ENCODE results near the gene GUCA2A. TPM values are rescaled to one million over a fixed set of nuclear protein-coding genes. Genes with fewer than 3 reads are reported as not detected.

GUCA2A gene
- total RNA-seq, 1 donor from 2014 or later, result not detected

DNA sequence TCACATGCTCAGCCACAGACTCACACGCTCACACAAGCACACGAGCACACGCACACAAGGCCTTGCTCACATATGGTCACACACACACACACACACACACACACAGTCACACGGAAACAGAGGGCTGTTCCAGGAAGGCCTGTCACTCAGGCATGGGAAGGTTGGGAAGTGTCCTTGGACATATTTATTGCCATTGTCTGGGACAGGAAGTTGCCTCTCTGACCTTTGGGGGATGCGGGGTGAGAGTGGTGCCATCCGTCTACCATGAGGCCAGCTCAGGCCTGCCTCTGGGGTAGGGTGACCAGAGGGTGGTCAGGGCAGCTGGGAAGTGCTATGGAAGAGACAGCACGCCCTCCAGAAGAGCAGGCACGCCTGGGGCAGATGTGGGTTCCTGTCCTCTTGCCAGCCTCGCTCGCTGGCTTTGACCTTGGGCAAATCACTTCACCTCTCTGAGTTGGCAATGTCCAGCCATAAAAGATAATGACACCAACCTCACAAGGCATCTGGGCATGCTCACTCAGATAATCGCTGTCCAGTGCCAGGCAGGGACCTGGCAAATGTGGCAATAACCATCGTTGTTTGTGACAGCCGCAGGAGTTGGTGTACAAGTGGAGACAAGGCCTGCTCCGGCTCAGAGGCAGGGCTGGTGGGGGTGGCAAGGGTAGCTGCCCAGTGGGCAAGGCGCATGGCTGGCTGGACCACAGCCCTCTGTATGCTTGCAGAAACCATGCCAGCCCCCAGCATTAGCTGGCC lies 8.0 kb upstream of the GUCA2A start:
- TF ChIP-seq POLR2A (IDR thresholded peaks at IDR 0.05), result no peak
- TF ChIP-seq, protein P1, sequence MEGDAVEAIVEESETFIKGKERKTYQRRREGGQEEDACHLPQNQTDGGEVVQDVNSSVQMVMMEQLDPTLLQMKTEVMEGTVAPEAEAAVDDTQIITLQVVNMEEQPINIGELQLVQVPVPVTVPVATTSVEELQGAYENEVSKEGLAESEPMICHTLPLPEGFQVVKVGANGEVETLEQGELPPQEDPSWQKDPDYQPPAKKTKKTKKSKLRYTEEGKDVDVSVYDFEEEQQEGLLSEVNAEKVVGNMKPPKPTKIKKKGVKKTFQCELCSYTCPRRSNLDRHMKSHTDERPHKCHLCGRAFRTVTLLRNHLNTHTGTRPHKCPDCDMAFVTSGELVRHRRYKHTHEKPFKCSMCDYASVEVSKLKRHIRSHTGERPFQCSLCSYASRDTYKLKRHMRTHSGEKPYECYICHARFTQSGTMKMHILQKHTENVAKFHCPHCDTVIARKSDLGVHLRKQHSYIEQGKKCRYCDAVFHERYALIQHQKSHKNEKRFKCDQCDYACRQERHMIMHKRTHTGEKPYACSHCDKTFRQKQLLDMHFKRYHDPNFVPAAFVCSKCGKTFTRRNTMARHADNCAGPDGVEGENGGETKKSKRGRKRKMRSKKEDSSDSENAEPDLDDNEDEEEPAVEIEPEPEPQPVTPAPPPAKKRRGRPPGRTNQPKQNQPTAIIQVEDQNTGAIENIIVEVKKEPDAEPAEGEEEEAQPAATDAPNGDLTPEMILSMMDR (IDR thresholded peaks at IDR 0.05), result no peak
- no peak for TF ChIP-seq POLR2AphosphoS5 (IDR thresholded peaks at IDR 0.05; ENCODE audit: insufficient read depth in 1 of 2, low read depth in 1 of 2)
- intact Hi-C loops (cut with DNase I), result loop anchor here (10.0 kb wide), 1 partner anchor 598 kb away; no protein-coding TSS in a partner anchor
- Histone ChIP-seq H3K4me3 (no peak overlapping the region), H3K9me3 (no peaks in the 10 kb centered on the region), H3K4me1 (peaks cover 56% of the 10 kb centered on the region), H3K27me3 (no peaks in the 10 kb centered on the region), H3K27ac (peak overlapping the region; percentile 14), H3K36me3 (no peaks in the 10 kb centered on the region)
- no peak for DNase-seq (ENCODE audit: extremely low spot score in 2 of 2)

DNA sequence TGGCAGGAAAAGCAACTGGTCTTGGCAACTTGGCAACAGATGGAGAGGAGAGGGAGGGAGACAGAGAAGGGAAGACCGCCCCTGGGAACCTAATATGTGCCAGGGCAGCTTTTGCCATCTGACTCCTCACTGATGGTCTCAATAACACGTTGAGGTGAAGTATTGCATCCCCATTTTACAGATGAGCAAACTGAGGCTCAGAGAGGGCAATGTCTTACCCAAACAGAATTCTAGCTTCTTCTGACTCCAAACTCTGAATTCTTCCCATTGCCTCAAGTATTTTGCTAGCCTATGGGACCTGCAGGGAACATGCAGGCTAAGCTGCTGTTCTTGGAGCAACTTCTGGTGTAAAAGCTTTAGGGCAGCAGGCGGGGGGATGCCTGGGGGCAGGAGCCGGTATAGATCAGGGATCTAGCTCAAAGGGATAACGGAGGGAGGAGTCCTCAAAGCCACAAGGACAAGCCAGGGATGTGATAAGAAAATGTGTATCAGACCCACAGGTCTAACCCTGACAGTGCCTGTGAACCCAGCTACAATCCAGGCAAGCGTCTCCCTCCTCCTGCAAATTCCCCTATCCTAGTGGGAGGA lies 7.2 kb upstream of the GUCA2A start:
- TF ChIP-seq POLR2AphosphoS5 (IDR thresholded peaks at IDR 0.05; ENCODE audit: insufficient read depth in 1 of 2, low read depth in 1 of 2), result no peak
- no peak for TF ChIP-seq POLR2A (IDR thresholded peaks at IDR 0.05)
- TF ChIP-seq, protein P1 (IDR thresholded peaks at IDR 0.05), result no peak
- intact Hi-C loops (cut with DNase I), result loop anchor here (10.0 kb wide), 1 partner anchor 597 kb away; no protein-coding TSS in a partner anchor
- H3K4me3 ChIP-seq, result no peak overlapping the region
- H3K9me3 ChIP-seq, result no peaks in the 10 kb centered on the region
- no peaks in the 10 kb centered on the region for H3K36me3 ChIP-seq
- no peak for DNase-seq (ENCODE audit: extremely low spot score in 2 of 2)
- no peaks in the 10 kb centered on the region for H3K27me3 ChIP-seq
- peaks cover 48% of the 10 kb centered on the region for H3K4me1 ChIP-seq
- no peak overlapping the region for H3K27ac ChIP-seq

DNA sequence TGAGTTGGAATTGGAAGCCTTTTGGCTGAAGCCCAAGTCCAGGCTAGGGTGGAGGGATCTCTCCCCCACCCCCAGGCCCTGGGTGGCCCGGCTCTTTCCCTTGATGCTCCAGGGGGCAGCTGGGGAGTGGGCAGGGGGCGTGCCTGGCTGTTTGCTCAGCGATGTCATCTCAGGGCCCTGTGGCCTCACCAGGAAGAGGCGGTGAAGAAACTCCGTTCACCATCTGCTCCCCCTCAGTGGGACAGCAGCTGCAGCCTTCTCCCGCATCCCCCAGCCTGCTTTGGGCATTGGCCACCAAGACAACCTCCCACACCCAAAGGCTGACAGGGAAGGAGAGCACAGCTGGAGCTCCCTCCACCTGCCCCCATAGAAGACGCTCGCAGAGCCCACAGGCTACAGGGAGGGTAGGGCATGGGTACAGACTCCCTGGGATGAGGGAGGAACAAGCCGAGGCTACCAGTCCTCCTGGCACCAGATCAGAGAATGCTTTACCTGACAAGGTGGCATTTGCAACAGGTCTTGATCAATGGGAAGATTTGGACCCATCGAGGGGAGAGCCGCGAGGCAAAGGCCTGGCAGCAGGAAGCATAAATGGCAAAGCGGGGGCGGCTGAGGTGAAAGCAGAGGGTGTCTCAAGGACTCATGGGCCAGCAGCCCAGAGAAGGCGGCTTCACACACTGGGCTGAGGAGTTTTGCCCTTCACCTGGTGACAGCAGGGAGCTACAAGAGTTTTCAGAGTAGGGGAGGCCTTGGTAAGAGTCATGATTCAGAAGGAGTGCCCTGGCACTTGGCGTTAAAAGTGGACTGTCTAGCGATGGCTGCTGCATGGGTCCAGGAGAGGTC lies 6.5 kb upstream of the GUCA2A start:
- H3K27ac ChIP-seq, result no peak overlapping the region
- no peak for DNase-seq (ENCODE audit: extremely low spot score in 2 of 2)
- intact Hi-C loops (cut with DNase I), result loop anchor here (10.0 kb wide), 1 partner anchor 596 kb away; no protein-coding TSS in a partner anchor
- TF ChIP-seq, protein P1 (IDR thresholded peaks at IDR 0.05), result no peak
- TF ChIP-seq POLR2A (IDR thresholded peaks at IDR 0.05), result no peak
- no peak for TF ChIP-seq POLR2AphosphoS5 (IDR thresholded peaks at IDR 0.05; ENCODE audit: insufficient read depth in 1 of 2, low read depth in 1 of 2)
- H3K27me3 ChIP-seq, result no peaks in the 10 kb centered on the region
- no peaks in the 10 kb centered on the region for H3K9me3 ChIP-seq
- H3K36me3 ChIP-seq, result no peaks in the 10 kb centered on the region
- H3K4me1 ChIP-seq, result peaks cover 46% of the 10 kb centered on the region
- no peak overlapping the region for H3K4me3 ChIP-seq

DNA sequence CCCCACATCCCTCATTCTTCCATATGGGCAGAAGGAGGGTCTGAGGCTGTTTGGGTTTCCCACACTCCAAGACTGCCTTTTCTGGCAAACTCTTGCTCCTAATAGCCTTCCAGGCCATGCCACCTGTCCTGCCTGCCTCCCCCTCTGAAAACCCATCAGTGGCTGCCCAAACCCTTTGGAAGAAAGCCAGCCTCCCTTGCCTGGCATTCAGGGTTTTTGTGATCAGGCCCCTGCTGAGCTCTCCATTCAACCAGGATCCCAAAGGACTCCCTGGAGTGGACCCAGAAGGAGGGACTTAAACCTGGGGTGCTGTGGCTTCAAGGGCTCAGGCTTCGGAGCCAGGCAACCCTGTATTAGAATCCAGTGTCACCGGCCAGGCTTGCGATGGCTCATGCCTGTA lies 4.2 kb upstream of the GUCA2A start:
- no peaks in the 10 kb centered on the region for H3K9me3 ChIP-seq
- intact Hi-C loops (cut with DNase I), result no loop called here
- no peak overlapping the region for H3K4me3 ChIP-seq
- peak in 1 of 2 donors; percentile 70 for DNase-seq (ENCODE audit: extremely low spot score in 2 of 2)
- peaks cover 43% of the 10 kb centered on the region for H3K4me1 ChIP-seq
- no peaks in the 10 kb centered on the region for H3K27me3 ChIP-seq
- H3K27ac ChIP-seq, result no peak overlapping the region
- H3K36me3 ChIP-seq, result no peaks in the 10 kb centered on the region
- no peak for TF ChIP-seq POLR2A (IDR thresholded peaks at IDR 0.05)
- TF ChIP-seq, protein P1 (IDR thresholded peaks at IDR 0.05), result no peak
- no peak for TF ChIP-seq POLR2AphosphoS5 (IDR thresholded peaks at IDR 0.05; ENCODE audit: insufficient read depth in 1 of 2, low read depth in 1 of 2)
